GM19238 (cell line): ENCODE data around the gene TTBK2.
A peak's percentile ranks its signal among the peaks of the same experiment; 100 is the strongest.
"Not testable (repeated sequence)": the region's sequence is repeated elsewhere in the genome, so short reads cannot be mapped to it uniquely, and the experiment has no call there.

Source experiments
- DNase-seq: peaks from one replicate; pipeline ENCODE4 v3.0.0; 2011; ENCODE audit warnings: low spot score; ENCODE audit not compliant: insufficient read length

Gene TTBK2

GRCh38 chr15:42764154-42764731 lies 156.3 kb downstream of the TTBK2 start:
- not testable (repeated sequence) for DNase-seq

DNA sequence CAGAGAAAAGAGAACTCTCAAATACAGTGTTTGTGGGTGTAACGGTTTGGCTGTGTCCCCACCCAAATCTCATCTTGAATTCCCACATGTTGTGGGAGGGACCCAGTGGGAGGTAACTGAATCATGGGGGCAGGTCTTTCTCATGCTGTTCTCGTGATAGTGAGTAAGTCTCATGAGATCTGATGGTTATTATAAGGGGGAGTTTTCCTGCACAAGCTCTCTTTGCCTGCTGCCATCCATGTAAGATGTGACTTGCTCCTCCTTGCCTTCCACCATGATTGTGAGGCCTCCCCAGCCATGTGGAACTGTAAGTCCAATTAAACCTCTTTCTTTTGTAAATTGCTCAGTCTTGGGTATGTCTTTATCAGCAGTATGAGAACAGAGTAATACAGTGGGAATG lies 158.8 kb downstream of the TTBK2 start:
- not testable (repeated sequence) for DNase-seq

GRCh38 chr15:42760759-42761158 lies 159.8 kb downstream of the TTBK2 start:
- no peak for DNase-seq

GRCh38 chr15:42759093-42759492 lies 161.5 kb downstream of the TTBK2 start:
- DNase-seq = no peak

- no peak for DNase-seq
These were observed 170.3 kb downstream of the TTBK2 start for GRCh38 chr15:42750306-42750705.

DNA sequence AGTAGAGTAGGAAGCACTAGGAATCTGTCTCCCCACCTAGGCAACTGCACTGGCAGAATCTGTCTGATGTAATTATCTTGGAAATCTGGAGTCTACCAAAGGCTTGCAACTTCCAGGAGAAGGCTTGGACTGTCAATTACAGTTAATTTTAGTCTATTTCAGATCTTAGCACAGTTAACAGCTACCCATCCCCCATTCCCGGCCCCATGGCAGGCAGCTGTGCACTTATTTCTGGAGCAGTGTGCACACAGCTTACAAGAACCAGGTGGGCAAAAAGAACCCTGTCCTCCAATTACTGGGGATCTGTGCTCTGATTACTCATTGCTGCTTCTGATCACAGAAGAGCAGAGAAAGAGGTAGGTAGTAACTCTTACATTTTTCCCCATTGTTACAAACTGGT lies 171.3 kb downstream of the TTBK2 start:
- no peak for DNase-seq

DNA sequence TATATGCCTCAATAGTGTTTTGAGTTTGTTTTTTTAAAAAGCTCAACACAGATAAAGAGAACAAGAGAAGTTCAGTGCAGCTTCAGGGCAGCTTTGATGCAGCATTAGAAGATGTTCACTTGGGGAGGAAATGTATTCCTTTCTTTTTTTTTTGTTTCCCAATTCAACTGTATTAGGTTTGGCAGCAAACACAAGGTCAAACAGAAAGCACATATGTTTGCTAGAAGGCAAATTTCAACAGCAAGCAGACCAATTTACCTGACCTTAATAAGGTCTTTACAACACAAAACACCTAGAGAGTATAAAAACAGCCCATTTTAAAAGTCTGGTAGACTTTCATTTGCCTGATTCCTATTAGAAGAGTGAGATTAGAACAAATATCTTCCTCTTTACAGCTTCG lies 176.4 kb downstream of the TTBK2 start:
- no peak for DNase-seq

DNA sequence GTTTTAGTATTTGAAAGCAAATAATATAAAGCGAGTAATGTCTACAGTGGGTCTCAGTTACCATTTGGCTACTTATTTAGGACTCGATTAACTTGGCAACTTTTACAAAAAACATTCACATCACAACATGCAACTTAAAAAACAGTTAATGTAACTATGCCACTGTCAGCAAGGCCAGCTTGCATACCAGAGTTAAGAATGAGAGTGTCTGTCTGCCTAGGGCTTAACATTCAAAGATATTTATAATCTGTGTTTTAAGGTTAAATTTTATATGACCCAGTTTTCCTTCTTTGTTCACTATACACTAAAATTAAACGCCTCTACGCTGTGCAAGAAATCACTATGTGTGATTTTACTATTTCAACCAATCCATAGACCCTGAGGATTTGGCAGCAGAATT lies 178.4 kb downstream of the TTBK2 start:
- no peak for DNase-seq

GRCh38 chr15:42741710-42742109 lies 178.9 kb downstream of the TTBK2 start:
- DNase-seq = no peak

- DNase-seq = no peak
These were observed 182.8 kb downstream of the TTBK2 start for GRCh38 chr15:42737529-42738328.

- peak; percentile 98 for DNase-seq
These were observed 183.6 kb downstream of the TTBK2 start, which contains the start of gene CDAN1 for GRCh38 chr15:42736793-42737528. Gene CDAN1, minus strand, starts transcription at chr15:42737128. Its CDS starts 26 bp downstream, at chr15:42737102.

- DNase-seq = peak; percentile 43
These were observed 184.3 kb downstream of the TTBK2 start for GRCh38 chr15:42736178-42736792.

DNA sequence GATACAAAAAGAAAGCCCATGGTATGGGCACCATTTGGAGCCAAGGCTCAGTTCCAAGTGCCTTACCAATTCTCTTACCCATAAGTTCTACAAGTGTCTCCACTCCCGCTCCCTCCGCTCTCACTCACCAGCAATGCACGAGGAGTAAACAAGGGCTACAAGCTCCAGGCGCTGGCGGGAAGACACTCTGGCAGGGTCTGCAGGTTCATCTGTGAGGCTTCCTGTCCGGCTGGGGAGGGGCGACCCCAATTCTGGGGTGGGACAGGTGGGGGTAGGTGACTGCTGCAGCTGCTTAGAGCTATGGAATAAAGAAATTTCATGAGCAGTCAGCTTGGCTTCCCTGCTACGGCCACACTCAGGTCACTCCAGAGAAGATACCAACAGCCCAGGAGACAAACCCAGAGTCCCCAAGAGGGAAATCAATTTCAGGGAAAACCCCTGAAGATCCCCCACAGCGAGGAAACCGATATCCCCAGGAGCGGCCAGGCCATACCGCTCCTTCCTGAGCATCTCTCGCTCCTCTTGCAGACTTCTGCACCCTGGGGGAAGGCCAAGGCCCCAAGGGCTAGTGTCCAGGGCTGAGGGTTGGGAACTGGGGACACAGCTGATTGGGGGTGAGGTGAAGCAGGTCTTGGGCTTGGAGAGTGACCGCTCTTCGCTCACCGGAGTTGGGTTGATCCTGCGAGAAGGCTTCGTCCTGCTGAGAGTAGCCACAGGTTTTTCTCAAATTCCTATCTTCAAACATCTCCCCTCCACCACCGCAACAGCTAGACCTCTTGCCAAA lies 185.0 kb downstream of the TTBK2 start:
- no peak for DNase-seq

- no peak for DNase-seq
These were observed 186.4 kb downstream of the TTBK2 start for GRCh38 chr15:42734076-42734672.

DNA sequence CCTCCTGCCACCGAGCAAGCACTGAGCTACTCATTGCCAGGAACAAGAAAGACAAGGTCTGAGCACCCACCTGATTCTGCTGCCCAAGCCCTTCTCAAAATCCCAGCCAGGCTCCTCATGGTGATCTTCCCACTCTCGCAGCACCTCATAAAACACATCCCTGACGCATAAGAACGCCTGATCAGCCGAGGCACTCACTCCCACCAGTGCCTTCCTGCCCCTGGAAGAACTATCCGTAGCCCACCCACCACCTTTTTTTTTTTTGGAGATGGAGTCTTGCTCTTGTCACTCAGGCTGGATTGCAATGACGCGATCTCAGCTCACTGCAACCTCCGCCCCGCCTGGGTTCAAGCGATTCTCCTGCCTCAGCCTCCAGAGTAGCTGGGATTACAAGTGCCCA lies 187.6 kb downstream of the TTBK2 start:
- no peak for DNase-seq

GRCh38 chr15:42732095-42732827 lies 188.3 kb downstream of the TTBK2 start:
- DNase-seq = no peak

DNA sequence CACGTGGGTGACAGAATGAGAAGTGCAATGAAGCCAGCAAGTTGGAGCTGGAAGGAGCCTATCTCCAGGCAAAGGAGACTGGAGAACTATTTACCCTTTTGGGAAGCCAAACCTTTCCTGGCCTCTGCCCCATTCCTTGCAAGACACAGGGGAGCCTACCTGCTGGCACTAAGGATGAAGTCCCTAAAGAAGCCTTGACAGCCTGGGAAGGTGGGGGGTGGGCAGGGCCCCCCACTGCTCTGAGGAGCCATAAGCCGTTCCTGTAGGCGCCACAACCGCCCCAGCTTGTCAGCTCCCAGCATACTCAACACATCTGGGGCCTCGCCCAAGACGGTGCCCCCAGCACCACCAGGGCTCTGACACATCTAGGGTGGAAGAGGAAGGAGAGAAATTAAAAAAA lies 189.1 kb downstream of the TTBK2 start:
- no peak for DNase-seq

- no peak for DNase-seq
These were observed 190.0 kb downstream of the TTBK2 start for GRCh38 chr15:42730536-42730935.

GRCh38 chr15:42730135-42730534 lies 190.4 kb downstream of the TTBK2 start:
- no peak for DNase-seq

DNA sequence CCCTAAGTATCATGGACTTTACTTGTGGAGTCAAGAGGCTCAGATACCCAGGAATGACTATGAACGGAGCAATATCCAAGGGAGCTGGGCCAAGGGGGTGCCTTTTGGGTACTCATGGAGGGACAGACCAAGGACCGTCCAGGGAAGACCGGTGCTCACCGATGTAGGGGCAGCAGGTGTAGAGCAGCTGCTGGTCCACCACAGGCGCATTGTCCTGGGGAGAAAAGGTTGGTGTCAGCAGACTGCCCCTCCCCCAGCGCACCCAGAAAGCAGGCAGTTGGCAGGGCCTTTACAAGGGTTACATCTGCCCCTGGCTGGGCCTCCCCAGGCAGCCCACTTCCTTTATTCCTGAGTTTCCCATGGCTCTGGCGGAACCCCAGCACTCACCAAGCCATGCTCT lies 191.2 kb downstream of the TTBK2 start:
- no peak for DNase-seq
